Measurements from ENCODE around the gene TTC28. TPM values are rescaled to one million over a fixed set of nuclear protein-coding genes. Genes with fewer than 3 reads are reported as not detected.

Gene TTC28
- total and polyA plus RNA-seq, 10 of the 15 experiments (the other 5 are each of a cell fraction or from before 2014, with no cell fraction given) = 0.15 to 8.4 (median 1.4) TPM

GRCh38 chr22:28462041-28462440 is 217.6 kb downstream of the TTC28 start (continued):
- TF ChIP-seq CBX5 (IDR thresholded peaks at IDR 0.05; ENCODE audit: low read depth) = no peak
- no peak for TF ChIP-seq FOS (IDR thresholded peaks at IDR 0.05; ENCODE audit: borderline replicate concordance, extremely low read depth, insufficient read length)
- TF ChIP-seq ETV6 (conservative IDR thresholded peaks at IDR 0.05 in 1 of 2, IDR thresholded peaks at IDR 0.05 in 1 of 2; ENCODE audit: borderline replicate concordance in 1 of 2, low read depth in 1 of 2) = no peak
- no peak for TF ChIP-seq HDAC6 (IDR thresholded peaks at IDR 0.05; ENCODE audit: unreplicated experiment)
- no peak for TF ChIP-seq ATF2 (IDR thresholded peaks at IDR 0.05; ENCODE audit: low read length)
- TF ChIP-seq ZNF217 (IDR thresholded peaks at IDR 0.05) = no peak
- TF ChIP-seq TCF12 (IDR thresholded peaks at IDR 0.05; ENCODE audit: low read depth, low read length) = no peak
- no peak for TF ChIP-seq E2F8 (IDR thresholded peaks at IDR 0.05; ENCODE audit: low read depth, partially characterized antibody)
- no peak for TF ChIP-seq RAD21 (IDR thresholded peaks at IDR 0.05; ENCODE audit: insufficient read depth, low read depth, low read length)
- TF ChIP-seq SPI1 (IDR thresholded peaks at IDR 0.05; ENCODE audit: borderline replicate concordance, insufficient read depth, low read depth, low read length) = no peak
- TF ChIP-seq BCL3 (IDR thresholded peaks at IDR 0.05; ENCODE audit: borderline replicate concordance, insufficient read depth, low read depth, low read length, poor library complexity, severe bottlenecking) = no peak
- TF ChIP-seq EED (IDR thresholded peaks at IDR 0.05; ENCODE audit: low read depth) = no peak
- TF ChIP-seq POLR2AphosphoS2 (IDR thresholded peaks at IDR 0.05; ENCODE audit: low read depth, low read length) = no peak

Data from GM12878 (cell line).